Rectal smooth muscle tissue (tissue), 1 donor: ENCODE data around the gene VAV3.

Experiments
- H3K27ac ChIP-seq: one replicate; pipeline ENCODE4 v1.7.0; 2013; ENCODE audit warnings: low read depth, low read length, inconsistent platforms
- H3K27me3 ChIP-seq: one replicate; pipeline ENCODE4 v1.7.0; 2013; ENCODE audit warnings: low read length; ENCODE audit not compliant: control insufficient read depth, insufficient read depth
- H3K36me3 ChIP-seq: one replicate; pipeline ENCODE4 v1.7.0; 2013; ENCODE audit warnings: low read length; ENCODE audit not compliant: control insufficient read depth, insufficient read depth
- H3K4me1 ChIP-seq: one replicate; pipeline ENCODE4 v1.7.0; 2013; ENCODE audit warnings: low read length; ENCODE audit not compliant: control insufficient read depth, insufficient read depth
- H3K4me3 ChIP-seq: one replicate; pipeline ENCODE4 v1.7.0; 2013; ENCODE audit warnings: low read length
- H3K9ac ChIP-seq: one replicate; pipeline ENCODE4 v1.7.0; 2013; ENCODE audit warnings: low read length

VAV3 gene

DNA sequence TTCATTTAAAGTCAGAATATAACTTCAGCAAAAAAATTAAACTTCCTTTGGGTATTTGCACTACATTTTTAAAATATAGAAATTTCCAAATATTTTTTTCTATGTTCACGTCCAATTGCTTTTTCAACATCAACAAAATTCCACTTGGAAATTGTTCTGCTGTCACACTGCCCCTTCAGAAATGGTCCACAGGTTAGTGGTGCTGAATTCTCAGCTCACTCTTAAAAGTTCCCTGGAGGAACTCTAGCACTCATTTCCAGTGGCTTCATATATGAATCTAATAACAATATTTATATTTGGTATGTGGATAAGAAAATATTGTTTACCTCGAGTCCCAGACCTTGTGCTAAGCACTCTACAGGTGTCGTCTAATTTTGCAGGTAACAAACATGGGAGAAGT lies 27.4 kb upstream of the VAV3 start:
- Histone ChIP-seq H3K9ac (no peak overlapping the region), H3K36me3 (no peaks in the 10 kb centered on the region), H3K27me3 (no peaks in the 10 kb centered on the region), H3K4me3 (no peak overlapping the region), H3K27ac (no peak overlapping the region), H3K4me1 (no peaks in the 10 kb centered on the region)

DNA sequence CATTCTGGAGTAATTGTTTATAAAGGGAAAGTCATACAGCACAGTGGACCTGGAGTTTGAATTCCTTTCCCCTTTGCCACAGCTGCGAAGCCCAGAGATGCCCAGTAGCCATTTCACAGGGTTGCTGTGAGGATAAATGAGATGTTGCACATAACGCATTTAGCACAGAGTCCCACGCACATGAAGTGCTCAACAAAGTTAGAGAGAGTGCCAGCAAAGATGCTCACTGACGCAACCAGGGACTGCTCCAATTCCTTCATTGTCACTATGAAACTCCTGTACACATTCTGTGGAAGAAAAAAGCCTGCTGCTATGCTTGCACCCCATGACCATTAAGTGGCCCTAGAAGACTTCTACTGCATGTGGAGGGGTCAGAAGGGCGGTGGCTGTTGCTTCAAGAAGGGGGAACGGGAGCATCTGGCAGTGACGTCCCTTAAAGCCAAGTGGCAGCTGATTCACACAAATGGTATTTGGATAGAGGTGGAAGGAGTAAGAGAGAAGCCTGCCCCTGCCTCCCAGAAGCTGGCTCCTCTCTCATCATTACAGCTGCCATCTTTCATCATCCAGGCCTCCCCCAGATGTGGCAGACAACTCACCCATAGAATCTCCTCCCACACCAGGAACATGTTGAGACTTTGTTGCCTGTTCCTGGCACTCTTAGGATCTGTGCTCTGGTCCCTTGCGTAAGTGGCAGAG lies 26.5 kb upstream of the VAV3 start:
- Histone ChIP-seq H3K4me1 (no peaks in the 10 kb centered on the region), H3K27ac (no peak overlapping the region), H3K9ac (no peak overlapping the region), H3K4me3 (no peak overlapping the region), H3K27me3 (no peaks in the 10 kb centered on the region), H3K36me3 (no peaks in the 10 kb centered on the region)

GRCh38 chr1:107990606-107991005 lies 25.6 kb upstream of the VAV3 start:
- H3K4me1 ChIP-seq: no peaks in the 10 kb centered on the region
- H3K9ac ChIP-seq: no peak overlapping the region
- no peak overlapping the region for H3K4me3 ChIP-seq

GRCh38 chr1:107981277-107981676 lies 16.3 kb upstream of the VAV3 start:
- Histone ChIP-seq H3K27ac (no peak overlapping the region), H3K4me1 (no peaks in the 10 kb centered on the region), H3K36me3 (no peaks in the 10 kb centered on the region), H3K27me3 (no peaks in the 10 kb centered on the region), H3K9ac (no peak overlapping the region), H3K4me3 (no peak overlapping the region)

More at GRCh38 chr1:107990606-107991005, 25.6 kb upstream of the VAV3 start:
- Histone ChIP-seq H3K36me3 (no peaks in the 10 kb centered on the region), H3K27ac (no peak overlapping the region), H3K27me3 (no peaks in the 10 kb centered on the region)

DNA sequence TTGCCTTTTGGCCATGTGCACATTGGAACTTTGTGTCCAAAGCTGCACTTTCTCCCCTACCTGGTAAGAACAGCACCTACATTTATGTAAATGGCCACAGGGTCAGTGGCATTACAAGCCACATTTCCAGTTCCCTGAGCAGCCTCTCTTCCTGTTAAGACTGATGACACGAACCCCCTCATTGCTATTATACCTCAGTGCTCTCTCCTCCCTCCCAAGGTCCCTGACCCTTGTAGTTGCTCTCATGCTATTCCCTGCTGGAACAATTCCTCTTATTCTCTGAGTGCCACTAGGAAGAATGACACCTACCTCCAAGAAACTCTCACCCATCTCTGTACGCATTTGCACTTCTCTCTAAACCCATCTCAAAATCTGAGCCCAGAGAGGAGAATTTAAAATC lies 14.9 kb upstream of the VAV3 start:
- H3K4me1 ChIP-seq: no peaks in the 10 kb centered on the region
- H3K27me3 ChIP-seq: no peaks in the 10 kb centered on the region
- H3K27ac ChIP-seq: no peak overlapping the region

GRCh38 chr1:107979088-107979487 lies 14.1 kb upstream of the VAV3 start:
- Histone ChIP-seq H3K9ac (no peak overlapping the region), H3K27ac (no peak overlapping the region), H3K4me1 (no peaks in the 10 kb centered on the region), H3K4me3 (no peak overlapping the region), H3K36me3 (no peaks in the 10 kb centered on the region), H3K27me3 (no peaks in the 10 kb centered on the region)

More for the DNA sequence above, 14.9 kb upstream of the VAV3 start:
- Histone ChIP-seq H3K9ac (no peak overlapping the region), H3K36me3 (no peaks in the 10 kb centered on the region), H3K4me3 (no peak overlapping the region)

GRCh38 chr1:107976836-107977235 lies 11.9 kb upstream of the VAV3 start:
- H3K27me3 ChIP-seq: no peaks in the 10 kb centered on the region
- no peak overlapping the region for H3K9ac ChIP-seq
- H3K4me1 ChIP-seq: no peaks in the 10 kb centered on the region
- no peak overlapping the region for H3K4me3 ChIP-seq
- H3K27ac ChIP-seq: no peak overlapping the region
- no peaks in the 10 kb centered on the region for H3K36me3 ChIP-seq

DNA sequence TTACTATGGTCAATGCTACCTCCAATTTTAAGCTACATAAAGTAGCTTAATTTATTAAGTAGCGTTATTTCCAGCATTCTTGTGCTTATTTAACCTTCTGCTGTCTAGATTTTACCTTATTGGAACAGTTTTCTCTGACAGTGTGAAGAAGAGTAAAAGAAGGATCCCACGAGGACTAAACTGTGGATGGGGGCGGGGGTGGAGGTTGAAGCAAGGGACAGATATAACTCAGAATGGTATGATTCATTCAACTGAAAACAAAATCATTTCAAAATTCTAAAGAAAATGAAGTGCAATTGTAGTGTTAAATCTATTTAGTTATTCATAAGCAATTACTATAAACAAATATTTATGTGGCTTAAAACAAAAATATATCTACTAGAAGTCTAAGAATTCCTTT lies 11.5 kb upstream of the VAV3 start:
- Histone ChIP-seq H3K27me3 (no peaks in the 10 kb centered on the region), H3K9ac (no peak overlapping the region), H3K27ac (no peak overlapping the region), H3K4me3 (no peak overlapping the region), H3K36me3 (no peaks in the 10 kb centered on the region), H3K4me1 (no peaks in the 10 kb centered on the region)

DNA sequence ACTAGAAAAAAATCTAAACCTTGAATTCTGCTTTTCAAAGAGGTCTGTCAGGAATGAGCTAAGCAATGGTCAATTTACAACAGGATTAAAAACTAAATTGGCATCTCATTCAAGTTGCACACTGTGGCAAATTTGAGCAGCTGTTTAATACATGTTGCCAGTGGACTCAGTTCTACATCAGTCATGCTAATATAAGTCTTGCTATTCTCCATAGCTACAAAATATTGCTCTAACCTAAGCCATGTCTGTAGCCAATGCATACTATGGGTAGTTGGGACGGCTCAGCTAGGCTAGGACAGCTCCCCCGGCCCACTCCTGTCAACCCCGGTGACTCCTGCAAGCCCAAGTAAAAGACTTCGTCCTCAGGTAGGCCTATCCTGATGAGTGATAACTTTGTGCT lies 10.9 kb upstream of the VAV3 start:
- H3K36me3 ChIP-seq: no peaks in the 10 kb centered on the region
- H3K4me3 ChIP-seq: no peak overlapping the region
- H3K9ac ChIP-seq: no peak overlapping the region
- no peak overlapping the region for H3K27ac ChIP-seq
- no peaks in the 10 kb centered on the region for H3K27me3 ChIP-seq
- H3K4me1 ChIP-seq: no peaks in the 10 kb centered on the region

- Histone ChIP-seq H3K4me3 (no peak overlapping the region), H3K9ac (no peak overlapping the region), H3K27me3 (no peaks in the 10 kb centered on the region), H3K36me3 (no peaks in the 10 kb centered on the region), H3K4me1 (no peaks in the 10 kb centered on the region), H3K27ac (no peak overlapping the region)
Observed at GRCh38 chr1:107974090-107974489, 9.1 kb upstream of the VAV3 start.

- Histone ChIP-seq H3K4me1 (no peaks in the 10 kb centered on the region), H3K27me3 (no peaks in the 10 kb centered on the region)
Observed at GRCh38 chr1:107972391-107973180, 7.6 kb upstream of the VAV3 start.

DNA sequence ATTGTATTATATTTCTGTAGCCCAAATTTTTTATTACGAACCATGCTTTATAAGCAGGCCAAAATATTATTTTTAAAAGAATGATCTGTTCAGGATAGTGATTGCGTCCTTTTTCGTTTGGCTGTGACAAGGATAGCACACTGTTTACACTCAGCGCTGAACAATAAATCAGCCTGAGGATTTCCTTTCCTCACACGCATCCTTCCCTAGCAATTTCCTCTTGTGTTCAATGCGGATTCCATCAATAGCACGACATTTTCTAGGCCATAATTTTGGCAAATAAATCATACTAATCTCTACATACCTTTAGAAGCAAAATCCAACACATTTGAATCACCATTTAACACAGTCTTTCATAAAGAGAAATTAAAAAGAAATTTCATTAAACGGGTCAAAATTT lies 1.6 kb upstream of the VAV3 start:
- Histone ChIP-seq H3K27ac (no peak overlapping the region), H3K27me3 (peaks cover 3% of the 10 kb centered on the region), H3K4me3 (no peak overlapping the region), H3K9ac (no peak overlapping the region), H3K36me3 (no peaks in the 10 kb centered on the region), H3K4me1 (no peaks in the 10 kb centered on the region)

More at GRCh38 chr1:107972391-107973180, 7.6 kb upstream of the VAV3 start:
- H3K9ac ChIP-seq: no peak overlapping the region
- H3K36me3 ChIP-seq: no peaks in the 10 kb centered on the region
- no peak overlapping the region for H3K4me3 ChIP-seq
- no peak overlapping the region for H3K27ac ChIP-seq
